K562 (cell line): ENCODE data around the gene USH1G. TPM values are rescaled to one million over a fixed set of nuclear protein-coding genes. Genes with fewer than 3 reads are reported as not detected.
A peak's percentile ranks its signal among the peaks of the same experiment; 100 is the strongest.

ENCODE experiments used
- ASH1L ChIP-seq: fragments of 450-650 bp; IDR thresholded peaks from 2 replicates; pipeline ENCODE4 v1.6.1; 2018; ENCODE audit warnings: borderline replicate concordance, mild to moderate bottlenecking, low read depth; ENCODE audit not compliant: partially characterized antibody
- C11orf30 ChIP-seq: fragments of 450-650 bp; IDR thresholded peaks from 2 replicates; pipeline ENCODE4 v1.6.1; 2016; ENCODE audit warnings: low read depth, mild to moderate bottlenecking
- CEBPG ChIP-seq, 3 experiments: fragments of 200-800 bp in 1 of 3; sonication (Bioruptor generic) in 1 of 3; sonication (generic) in 1 of 3; formaldehyde crosslinking in 1 of 3; IDR thresholded peaks in 2 of 3; conservative IDR thresholded peaks in 1 of 3; 2 replicates each; pipeline versions ENCODE4 v1.6.1 to v1.8.0; 2016 to 2022; ENCODE audit warnings: missing compliant biosample characterization in 2 of 3, missing genetic modification characterization in 2 of 3, mild to moderate bottlenecking in 1 of 3, missing genetic modification reagents in 1 of 3
- E4F1 ChIP-seq: fragments of 250-450 bp; sonication (Bioruptor Pico); IDR thresholded peaks from 2 replicates; pipeline ENCODE4 v1.5.0; 2021; ENCODE audit warnings: mild to moderate bottlenecking, borderline replicate concordance
- FOS ChIP-seq: IDR thresholded peaks from 3 replicates; pipeline ENCODE4 v1.6.1; 2011; ENCODE audit not compliant: insufficient read length; ENCODE audit errors: extremely low read depth
- GATAD2B ChIP-seq: fragments of 450-650 bp; IDR thresholded peaks from 2 replicates; pipeline ENCODE4 v1.6.1; 2017; ENCODE audit warnings: mild to moderate bottlenecking, borderline replicate concordance
- HMGN3 ChIP-seq: IDR thresholded peaks from 2 replicates; pipeline ENCODE4 v1.6.1; 2011; ENCODE audit warnings: borderline replicate concordance, low read depth, mild to moderate bottlenecking, mixed read lengths, low read length; ENCODE audit not compliant: insufficient read length; ENCODE audit errors: extremely low read depth
- MCM5 ChIP-seq: fragments of 450-650 bp; IDR thresholded peaks from 2 replicates; pipeline ENCODE4 v1.6.1; 2016; ENCODE audit warnings: low read depth
- NCOA1 ChIP-seq: fragments of 450-650 bp; IDR thresholded peaks from 2 replicates; pipeline ENCODE4 v1.6.1; 2016; ENCODE audit warnings: low read depth
- NRF1 ChIP-seq, 2 experiments: fragments of 450-650 bp; IDR thresholded peaks in 1 of 2; conservative IDR thresholded peaks in 1 of 2; 2 replicates each; pipeline ENCODE4 v1.6.1; 2014; ENCODE audit warnings: mild to moderate bottlenecking in 2 of 2
- POLR2B ChIP-seq: fragments of 450-650 bp; IDR thresholded peaks from 2 replicates; pipeline ENCODE4 v1.6.1; 2018; ENCODE audit warnings: low read depth; ENCODE audit not compliant: partially characterized antibody
- RNF2 ChIP-seq: sonication (generic); IDR thresholded peaks from 2 replicates; pipeline ENCODE4 v1.6.1; 2016
- SNIP1 ChIP-seq: fragments of 450-650 bp; IDR thresholded peaks from 2 replicates; pipeline ENCODE4 v1.7.1; 2017; ENCODE audit warnings: low read depth, mild to moderate bottlenecking
- SOX6 ChIP-seq: fragments of 450-650 bp; IDR thresholded peaks from 2 replicates; pipeline ENCODE4 v1.6.1; 2014; ENCODE audit warnings: mild to moderate bottlenecking
- TCF3 ChIP-seq: sonication (generic); formaldehyde crosslinking; IDR thresholded peaks from 2 replicates; pipeline ENCODE4 v1.4.0; 2020; ENCODE audit warnings: mild to moderate bottlenecking, missing genetic modification reagents
- USF2 ChIP-seq: sonication (generic); formaldehyde crosslinking; IDR thresholded peaks from 2 replicates; pipeline ENCODE4 v1.5.0; 2020; ENCODE audit warnings: missing genetic modification reagents
- YY1 ChIP-seq, 3 experiments: IDR thresholded peaks; 2 replicates each; pipeline ENCODE4 v1.6.1; 2011; ENCODE audit warnings: low read length in 2 of 3, mild to moderate bottlenecking in 2 of 3, moderate library complexity in 2 of 3, borderline replicate concordance in 1 of 3, control low read depth in 1 of 3, low read depth in 1 of 3; ENCODE audit not compliant: insufficient read depth in 3 of 3, insufficient replicate concordance in 2 of 3, control insufficient read depth in 1 of 3, insufficient read length in 1 of 3; ENCODE audit errors: extremely low read depth in 1 of 3
- ZBTB8A ChIP-seq: fragments of 450-650 bp; IDR thresholded peaks from 2 replicates; pipeline ENCODE4 v1.6.1; 2018; ENCODE audit warnings: mild to moderate bottlenecking, moderate library complexity; ENCODE audit not compliant: partially characterized antibody
- ZNF311 ChIP-seq: fragments of 250-450 bp; sonication (Bioruptor Pico); IDR thresholded peaks from 2 replicates; pipeline ENCODE4 v1.4.0; 2020; ENCODE audit warnings: mild to moderate bottlenecking, moderate library complexity
- ZNF561 ChIP-seq: fragments of 450-650 bp; formaldehyde crosslinking; conservative IDR thresholded peaks from 2 replicates; pipeline ENCODE4 v1.4.0; 2020; ENCODE audit warnings: mild to moderate bottlenecking, moderate library complexity
- ZNF589 ChIP-seq: fragments of 200-800 bp; sonication (Bioruptor generic); IDR thresholded peaks from 2 replicates; pipeline ENCODE4 v1.6.1; 2016; ENCODE audit warnings: low read depth, missing genetic modification characterization, missing compliant biosample characterization
- polyA plus RNA-seq, 8 experiments: library from polyadenylated mRNA; depleted of rRNA in 4 of 8; stranded (reverse) in 5 of 8; unstranded in 3 of 8; fragments of >200 nt; fragmentation: Nextera tagmentation in 2 of 8; fragmentation: Illumina TruSeq in 1 of 8; extraction: Ambion mirVana in 2 of 8; extraction: Trizol in 1 of 8; gene quantifications; 2 replicates each; pipeline versions ENCODE4 v1.2.1 to v1.2.3, GENCODE V29; 2011 to 2014; ENCODE audit warnings: inconsistent platforms in 1 of 8, missing spikeins in 1 of 8
- total RNA-seq, 7 experiments: library from RNA; depleted of rRNA in 6 of 7; stranded (reverse); fragments of >200 nt in 6 of 7; fragmentation: Illumina TruSeq in 2 of 7; extraction: Trizol in 2 of 7; gene quantifications; 2 replicates each; pipeline versions ENCODE4 v1.2.1 to v1.2.3, GENCODE V29; 2011 to 2021; ENCODE audit warnings: low replicate concordance in 1 of 7
- TF ChIP-seq, protein P1 (sequence below), 2 experiments: fragments of 450-650 bp in 1 of 2; sonication (generic) in 1 of 2; formaldehyde crosslinking in 1 of 2; IDR thresholded peaks in 1 of 2; conservative IDR thresholded peaks in 1 of 2; 2 replicates each; pipeline versions ENCODE4 v1.6.1 to v1.8.1; 2016 to 2023; ENCODE audit warnings: mild to moderate bottlenecking in 2 of 2, moderate library complexity in 2 of 2, inconsistent platforms in 1 of 2, missing genetic modification reagents in 1 of 2

The USH1G gene
- total and polyA plus RNA-seq, 9 of the 15 experiments (the other 6 are each of a cell fraction or from before 2014, with no cell fraction given) = 0.22 to 1.00 (median 0.64) TPM; not detected in 2

- TF ChIP-seq POLR2B = peak; percentile 97
- no peak for TF ChIP-seq TCF3 (CRISPR knock-in tag)
- peak; percentile 29; the same call in 1 of the 2 replicates for TF ChIP-seq NCOA1
- TF ChIP-seq ZNF311 (CRISPR knock-in tag) = peak; percentile 58; the same call in 1 of the 2 replicates
- no peak; the same call in 1 of the 2 replicates for TF ChIP-seq SOX6
- peak; percentile 82 for TF ChIP-seq FOS
- TF ChIP-seq E4F1 (CRISPR knock-in tag) = no peak
- TF ChIP-seq C11orf30 = peak; percentile 92
- no peak for TF ChIP-seq ZBTB8A
- peak in 1 of 2 experiments; percentile 50; a peak in 2 of 4 replicates for TF ChIP-seq NRF1 (conservative IDR thresholded peaks at IDR 0.05 in 1 of 2, IDR thresholded peaks at IDR 0.05 in 1 of 2)
- peak; percentile 88 for TF ChIP-seq ASH1L
- TF ChIP-seq GATAD2B = no peak; the same call in 1 of the 2 replicates
- TF ChIP-seq YY1 (IDR thresholded peaks at IDR 0.05; ENCODE audit: borderline replicate concordance in 1 of 3, control insufficient read depth in 1 of 3, extremely low read depth in 1 of 3, insufficient read depth in 3 of 3, insufficient read length in 1 of 3, insufficient replicate concordance in 2 of 3, low read depth in 1 of 3, low read length in 2 of 3) = peak in 1 of 3 experiments; percentile 71
- no peak for TF ChIP-seq HMGN3
- peak; percentile 71; the same call in 1 of the 2 replicates for TF ChIP-seq ZNF561 (CRISPR knock-in tag)
- no peak for TF ChIP-seq SNIP1
- TF ChIP-seq, protein P1, sequence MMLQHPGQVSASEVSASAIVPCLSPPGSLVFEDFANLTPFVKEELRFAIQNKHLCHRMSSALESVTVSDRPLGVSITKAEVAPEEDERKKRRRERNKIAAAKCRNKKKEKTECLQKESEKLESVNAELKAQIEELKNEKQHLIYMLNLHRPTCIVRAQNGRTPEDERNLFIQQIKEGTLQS (IDR thresholded peaks at IDR 0.05) = peak; percentile 89
- TF ChIP-seq, protein P1 (CRISPR knock-in tag; conservative IDR thresholded peaks at IDR 0.05) = peak; percentile 42; the same call in 1 of the 2 replicates
- 0 out of 2 replicates have a peak, but pooled peaks have one; percentile 27 for TF ChIP-seq RNF2
- peak; percentile 56; the same call in 1 of the 2 replicates for TF ChIP-seq ZNF589 (CRISPR knock-in tag)
- peak; percentile 99 for TF ChIP-seq CEBPG (CRISPR knock-in tag; IDR thresholded peaks at IDR 0.05)
- peak; percentile 89 for TF ChIP-seq CEBPG (tag; conservative IDR thresholded peaks at IDR 0.05 in 1 of 2, IDR thresholded peaks at IDR 0.05 in 1 of 2)
- TF ChIP-seq MCM5 = no peak
- TF ChIP-seq USF2 (CRISPR knock-in tag) = peak; percentile 98
Observed at GRCh38 chr17:74873037-74873873, 49.8 kb downstream of the USH1G start (continued).
